Prostate gland (tissue), 2 donors: ENCODE data around the gene LPCAT3.

ENCODE experiments used
- CTCF ChIP-seq, 4 experiments: fragments of 200-600 bp in 2 of 4; fragments of 450-650 bp in 2 of 4; sonication (generic) in 2 of 4; IDR thresholded peaks; 1 replicate in 3 of 4; 2 replicates in 1 of 4; pipeline ENCODE4 v1.5.1; 2016 to 2019; ENCODE audit warnings: antibody characterized with exemption in 4 of 4, mild to moderate bottlenecking in 2 of 4, moderate library complexity in 2 of 4
- POLR2A ChIP-seq: fragments of 450-650 bp; IDR thresholded peaks from one replicate; pipeline ENCODE4 v1.6.1; 2016; ENCODE audit warnings: antibody characterized with exemption, mild to moderate bottlenecking

DNA sequence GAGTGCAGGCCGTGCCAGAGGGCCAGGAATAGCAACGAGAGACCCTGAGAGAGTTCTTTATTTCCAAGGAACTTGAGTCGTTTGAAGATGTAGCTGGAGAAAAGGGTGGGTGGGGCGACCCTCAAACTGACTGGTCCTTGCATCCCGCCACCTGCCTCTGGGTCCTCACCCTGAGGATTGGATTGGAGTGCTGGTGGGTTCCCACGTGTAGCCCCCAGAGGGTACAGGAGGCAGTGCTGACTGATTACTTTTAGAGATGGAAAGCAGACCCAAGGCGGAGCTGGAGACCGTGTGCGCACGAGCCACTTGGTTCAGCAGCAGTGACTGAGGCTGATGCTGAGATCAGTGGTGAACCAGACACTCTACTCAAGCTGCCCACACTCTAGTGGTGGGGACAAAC is 40.6 kb downstream of the LPCAT3 start:
- TF ChIP-seq POLR2A, result no peak
- no peak for TF ChIP-seq CTCF (IDR thresholded peaks at IDR 0.05)
